T-helper 1 cell treated with Interleukin-12 subunit alpha and Interleukin-12 subunit beta and Interleukin-4 antibody, amounts not matched to agents 30 μg/mL and 1 μg/mL, for 36 hours (primary cell): ENCODE measurements around the gene PBLD.

Experiments
- H3K27ac Mint-ChIP-seq: one replicate; pipeline ENCODE4 v1.8.0; 2021; ENCODE audit warnings: mild to moderate bottlenecking, mixed read lengths
- H3K27me3 Mint-ChIP-seq: one replicate; pipeline ENCODE4 v1.8.0; 2021; ENCODE audit warnings: low read depth, mixed read lengths
- H3K36me3 Mint-ChIP-seq: one replicate; pipeline ENCODE4 v1.8.0; 2021; ENCODE audit warnings: low read depth, mixed read lengths
- H3K4me1 Mint-ChIP-seq: one replicate; pipeline ENCODE4 v1.8.0; 2021; ENCODE audit warnings: low read depth, mixed read lengths
- H3K4me3 Mint-ChIP-seq: one replicate; pipeline ENCODE4 v1.8.0; 2021; ENCODE audit warnings: mild to moderate bottlenecking, moderate library complexity, mixed read lengths
- H3K9me3 Mint-ChIP-seq: one replicate; pipeline ENCODE4 v1.8.0; 2021; ENCODE audit warnings: mixed read lengths

The PBLD gene

GRCh38 chr10:68332259-68333057, at the start of gene PBLD:
Gene PBLD, minus strand, starts transcription at chr10:68332928. Its CDS starts 26,084 bp downstream, at chr10:68306844.
- H3K4me3 Mint-ChIP-seq: peak within 1 kb of the TSS; percentile 96
- H3K4me1 Mint-ChIP-seq: peaks cover 58% of the 10 kb centered on the region
- peaks cover 37% of the 10 kb centered on the region for H3K36me3 Mint-ChIP-seq
- H3K27me3 Mint-ChIP-seq: no peaks in the 10 kb centered on the region
- peak within 1 kb of the TSS; percentile 100 for H3K27ac Mint-ChIP-seq
- H3K9me3 Mint-ChIP-seq: no peaks in the 10 kb centered on the region

GRCh38 chr10:68371604-68372003, 38.9 kb upstream of the PBLD start:
- H3K27me3 Mint-ChIP-seq: no peaks in the 10 kb centered on the region
- H3K4me1 Mint-ChIP-seq: peaks cover 2% of the 10 kb centered on the region
- no peak overlapping the region for H3K4me3 Mint-ChIP-seq
- peaks cover 16% of the 10 kb centered on the region for H3K9me3 Mint-ChIP-seq
- peaks cover 36% of the 10 kb centered on the region for H3K36me3 Mint-ChIP-seq
- no peak overlapping the region for H3K27ac Mint-ChIP-seq

GRCh38 chr10:68367121-68367520, 34.4 kb upstream of the PBLD start:
- no peaks in the 10 kb centered on the region for H3K27me3 Mint-ChIP-seq
- H3K4me3 Mint-ChIP-seq: no peak overlapping the region
- H3K9me3 Mint-ChIP-seq: peaks cover 11% of the 10 kb centered on the region
- H3K36me3 Mint-ChIP-seq: peaks cover 31% of the 10 kb centered on the region
- peaks cover 2% of the 10 kb centered on the region for H3K4me1 Mint-ChIP-seq
- no peak overlapping the region for H3K27ac Mint-ChIP-seq

GRCh38 chr10:68366600-68366999, 33.9 kb upstream of the PBLD start:
- peaks cover 2% of the 10 kb centered on the region for H3K4me1 Mint-ChIP-seq
- H3K9me3 Mint-ChIP-seq: peaks cover 9% of the 10 kb centered on the region
- no peak overlapping the region for H3K4me3 Mint-ChIP-seq
- H3K36me3 Mint-ChIP-seq: peaks cover 28% of the 10 kb centered on the region
- H3K27me3 Mint-ChIP-seq: no peaks in the 10 kb centered on the region
- no peak overlapping the region for H3K27ac Mint-ChIP-seq

GRCh38 chr10:68365611-68366010, 32.9 kb upstream of the PBLD start:
- H3K4me3 Mint-ChIP-seq: no peak overlapping the region
- H3K4me1 Mint-ChIP-seq: peaks cover 2% of the 10 kb centered on the region
- no peaks in the 10 kb centered on the region for H3K27me3 Mint-ChIP-seq
- no peak overlapping the region for H3K27ac Mint-ChIP-seq
- peaks cover 4% of the 10 kb centered on the region for H3K9me3 Mint-ChIP-seq
- H3K36me3 Mint-ChIP-seq: peaks cover 21% of the 10 kb centered on the region

- Mint-ChIP-seq H3K4me3 (no peak overlapping the region), H3K27me3 (no peaks in the 10 kb centered on the region), H3K36me3 (peaks cover 15% of the 10 kb centered on the region), H3K4me1 (no peaks in the 10 kb centered on the region), H3K9me3 (no peaks in the 10 kb centered on the region), H3K27ac (no peak overlapping the region)
These were observed 31.6 kb upstream of the PBLD start for GRCh38 chr10:68364101-68364886.

- Mint-ChIP-seq H3K36me3 (peaks cover 14% of the 10 kb centered on the region), H3K27me3 (no peaks in the 10 kb centered on the region), H3K4me3 (no peak overlapping the region), H3K27ac (no peak overlapping the region), H3K4me1 (no peaks in the 10 kb centered on the region), H3K9me3 (no peaks in the 10 kb centered on the region)
These were observed 29.9 kb upstream of the PBLD start for GRCh38 chr10:68362590-68362989.

GRCh38 chr10:68359189-68359588, 26.5 kb upstream of the PBLD start:
- Mint-ChIP-seq H3K4me3 (no peak overlapping the region), H3K27me3 (no peaks in the 10 kb centered on the region), H3K27ac (no peak overlapping the region), H3K36me3 (peaks cover 17% of the 10 kb centered on the region), H3K4me1 (no peaks in the 10 kb centered on the region), H3K9me3 (no peaks in the 10 kb centered on the region)

- Mint-ChIP-seq H3K27me3 (no peaks in the 10 kb centered on the region), H3K36me3 (peaks cover 18% of the 10 kb centered on the region), H3K27ac (no peak overlapping the region)
These were observed 20.8 kb upstream of the PBLD start for GRCh38 chr10:68353537-68353936.

GRCh38 chr10:68348265-68348741, 15.6 kb upstream of the PBLD start:
- peaks cover 13% of the 10 kb centered on the region for H3K4me1 Mint-ChIP-seq
- H3K27me3 Mint-ChIP-seq: no peaks in the 10 kb centered on the region
- no peak overlapping the region for H3K27ac Mint-ChIP-seq
- H3K4me3 Mint-ChIP-seq: no peak overlapping the region
- H3K9me3 Mint-ChIP-seq: no peaks in the 10 kb centered on the region
- H3K36me3 Mint-ChIP-seq: peaks cover 34% of the 10 kb centered on the region

More at GRCh38 chr10:68353537-68353936, 20.8 kb upstream of the PBLD start:
- H3K4me1 Mint-ChIP-seq: peaks cover 2% of the 10 kb centered on the region
- no peaks in the 10 kb centered on the region for H3K9me3 Mint-ChIP-seq
- H3K4me3 Mint-ChIP-seq: no peak overlapping the region

GRCh38 chr10:68346774-68347173, 14.0 kb upstream of the PBLD start:
- H3K4me3 Mint-ChIP-seq: no peak overlapping the region
- H3K36me3 Mint-ChIP-seq: peaks cover 33% of the 10 kb centered on the region
- H3K27me3 Mint-ChIP-seq: no peaks in the 10 kb centered on the region
- peaks cover 18% of the 10 kb centered on the region for H3K4me1 Mint-ChIP-seq
- no peak overlapping the region for H3K27ac Mint-ChIP-seq
- H3K9me3 Mint-ChIP-seq: no peaks in the 10 kb centered on the region

GRCh38 chr10:68345621-68346020, 12.9 kb upstream of the PBLD start:
- Mint-ChIP-seq H3K27ac (peak overlapping the region; percentile 26), H3K36me3 (peaks cover 42% of the 10 kb centered on the region), H3K27me3 (no peaks in the 10 kb centered on the region), H3K9me3 (no peaks in the 10 kb centered on the region), H3K4me3 (no peak overlapping the region), H3K4me1 (peaks cover 25% of the 10 kb centered on the region)

GRCh38 chr10:68342909-68343516, 10.3 kb upstream of the PBLD start:
- peaks cover 27% of the 10 kb centered on the region for H3K4me1 Mint-ChIP-seq
- H3K27me3 Mint-ChIP-seq: no peaks in the 10 kb centered on the region
- no peak overlapping the region for H3K4me3 Mint-ChIP-seq
- no peak overlapping the region for H3K27ac Mint-ChIP-seq
- peaks cover 50% of the 10 kb centered on the region for H3K36me3 Mint-ChIP-seq
- no peaks in the 10 kb centered on the region for H3K9me3 Mint-ChIP-seq

- peaks cover 38% of the 10 kb centered on the region for H3K4me1 Mint-ChIP-seq
- H3K4me3 Mint-ChIP-seq: no peak overlapping the region
- peaks cover 59% of the 10 kb centered on the region for H3K36me3 Mint-ChIP-seq
- no peaks in the 10 kb centered on the region for H3K27me3 Mint-ChIP-seq
- H3K27ac Mint-ChIP-seq: no peak overlapping the region
- no peaks in the 10 kb centered on the region for H3K9me3 Mint-ChIP-seq
These were observed 7.8 kb upstream of the PBLD start for GRCh38 chr10:68340358-68341080.
